ENCODE measurements around the gene RXFP2.
A peak's percentile ranks its signal among the peaks of the same experiment; 100 is the strongest.

RXFP2 gene

DNA sequence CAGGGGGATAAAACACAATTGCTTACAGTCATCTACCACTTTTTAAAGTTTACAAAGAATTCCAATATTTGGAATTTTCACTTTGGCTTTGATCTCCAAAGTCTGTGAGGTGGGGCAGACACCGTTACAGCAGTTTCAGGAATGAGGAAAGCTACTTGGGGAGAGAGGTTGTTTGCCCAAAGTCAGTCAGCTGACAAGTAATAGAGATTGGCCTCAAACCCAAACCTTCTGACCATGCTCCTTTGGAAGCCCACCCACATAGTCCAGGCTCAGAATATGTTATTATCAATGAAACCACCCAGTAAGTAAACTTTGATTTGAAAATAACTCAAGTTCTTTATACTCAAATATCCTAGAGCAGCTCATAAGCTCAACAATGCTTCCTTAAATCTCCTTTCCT lies 29.0 kb downstream of the RXFP2 start:
- DNase-seq (ENCODE audit: low read depth), result no peak

DNA sequence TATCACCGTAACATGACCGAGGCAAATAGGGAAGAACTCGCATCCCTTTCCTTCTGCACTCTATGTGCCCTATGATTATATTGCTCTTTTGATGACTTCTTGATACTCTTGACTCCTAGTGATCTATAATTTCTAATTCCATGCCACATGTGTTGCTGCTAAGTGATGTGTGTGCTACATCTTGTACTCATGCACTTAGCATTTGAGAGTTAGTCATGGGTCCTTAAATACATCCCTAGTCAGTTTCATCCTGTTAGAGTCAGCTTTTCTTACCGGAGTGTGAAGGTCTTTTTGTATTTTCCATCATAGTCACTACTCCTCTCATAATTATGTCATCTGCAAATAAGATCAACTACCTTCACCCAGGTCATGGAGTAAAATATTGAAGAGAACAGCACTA lies 30.2 kb downstream of the RXFP2 start:
- no peak for DNase-seq (ENCODE audit: low read depth)

DNA sequence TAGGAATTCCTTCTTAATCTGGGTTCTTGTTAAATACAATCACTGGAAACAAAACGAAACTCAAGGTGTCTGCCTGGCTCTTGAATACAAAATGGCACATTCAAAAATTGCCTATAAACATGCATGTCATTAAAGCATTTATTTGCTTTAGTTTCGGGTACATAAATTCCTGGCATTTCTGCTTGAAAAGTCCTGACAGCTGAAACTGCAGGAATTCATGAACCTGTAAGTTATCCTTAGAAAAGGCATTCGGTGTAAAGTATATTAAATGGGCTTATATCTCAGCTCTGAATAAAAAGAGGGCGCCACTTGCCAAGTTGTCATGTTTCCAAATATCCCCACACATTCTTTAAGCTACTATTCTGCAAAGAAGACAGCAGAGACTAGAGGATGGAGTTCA lies 32.9 kb downstream of the RXFP2 start:
- DNase-seq (ENCODE audit: low read depth), result no peak

DNA sequence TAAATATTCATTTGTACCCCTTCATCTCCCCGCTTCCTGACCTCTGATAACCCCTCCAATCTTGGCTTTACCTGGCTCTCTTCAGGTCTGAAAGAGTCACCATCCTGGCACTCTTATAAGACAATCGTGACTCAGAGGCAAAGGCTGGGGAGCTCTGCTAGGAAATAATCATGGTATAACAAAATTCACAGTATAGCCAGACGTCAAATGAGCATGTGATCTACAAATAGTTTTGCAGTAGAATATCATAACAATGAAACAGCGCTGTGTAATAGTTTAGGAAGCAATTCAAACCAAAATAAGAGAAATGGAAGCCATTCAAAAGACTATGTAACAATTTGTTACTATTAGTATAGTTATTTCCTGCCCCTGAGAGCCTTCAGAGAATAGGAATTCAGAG lies 34.2 kb downstream of the RXFP2 start:
- DNase-seq (ENCODE audit: low read depth), result no peak

DNA sequence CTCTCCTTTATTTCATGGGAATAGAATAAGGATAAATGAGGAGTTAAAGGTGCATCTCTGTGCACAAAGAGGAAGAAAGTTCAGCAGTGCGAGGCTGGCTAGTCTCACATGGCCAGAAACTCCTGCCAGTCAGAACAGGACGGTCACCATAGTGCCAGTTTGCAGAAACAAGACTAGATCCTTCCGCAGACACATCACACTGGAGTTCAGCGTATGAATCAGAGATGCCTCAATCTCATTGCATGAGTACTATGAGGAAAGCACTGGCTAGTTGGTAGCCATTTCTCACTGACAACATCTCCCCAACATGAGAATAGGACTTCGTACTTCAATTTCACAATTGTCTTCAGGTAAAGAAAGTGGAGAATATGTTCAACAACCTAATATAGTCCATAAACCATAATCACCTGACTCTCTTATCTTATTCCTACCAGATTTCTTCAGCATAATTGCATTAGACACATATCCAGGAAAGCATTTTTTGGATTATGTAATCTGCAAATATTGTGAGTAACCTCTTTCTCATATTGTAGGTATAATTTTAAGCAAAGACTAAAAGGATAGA lies 34.9 kb downstream of the RXFP2 start:
- no peak for DNase-seq (ENCODE audit: low read depth)

DNA sequence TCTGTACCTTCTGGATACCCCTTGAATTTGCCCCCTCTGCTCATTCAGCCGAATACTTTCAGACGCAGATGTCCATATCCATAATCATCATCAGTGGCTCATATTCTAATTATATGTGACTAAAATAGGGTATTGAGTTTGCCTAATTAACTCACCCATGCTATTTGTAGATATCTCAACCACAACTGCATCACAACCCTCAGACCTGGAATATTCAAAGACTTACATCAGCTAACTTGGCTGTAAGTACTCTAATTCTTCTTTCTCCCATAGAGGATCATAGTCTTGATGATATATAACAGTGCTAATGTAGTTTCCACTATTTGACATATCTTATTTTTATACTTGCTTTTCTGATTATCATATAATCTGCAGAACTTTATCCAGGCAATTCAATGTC lies 35.8 kb downstream of the RXFP2 start:
- no peak for DNase-seq (ENCODE audit: low read depth)

DNA sequence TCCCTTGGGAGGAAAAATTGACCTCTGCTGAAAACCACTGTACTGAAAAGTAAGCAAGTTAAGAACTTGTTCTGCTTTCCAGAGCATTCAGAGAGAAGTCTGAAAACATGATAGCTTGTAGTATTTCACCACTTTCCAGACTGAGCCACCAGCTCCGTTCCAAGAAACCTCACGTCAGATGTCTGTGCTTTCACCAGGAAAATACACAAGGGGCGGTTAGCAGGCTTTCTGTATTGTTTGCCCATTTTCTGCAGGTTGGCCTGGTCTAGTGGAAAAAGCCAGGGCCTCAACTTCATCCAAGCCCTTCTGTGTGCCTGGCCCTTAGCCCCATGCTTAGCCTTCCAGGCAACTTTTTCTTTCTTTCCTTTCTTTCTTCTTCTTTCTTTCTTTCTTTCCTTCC lies 36.4 kb downstream of the RXFP2 start:
- DNase-seq (ENCODE audit: low read depth), result no peak

DNA sequence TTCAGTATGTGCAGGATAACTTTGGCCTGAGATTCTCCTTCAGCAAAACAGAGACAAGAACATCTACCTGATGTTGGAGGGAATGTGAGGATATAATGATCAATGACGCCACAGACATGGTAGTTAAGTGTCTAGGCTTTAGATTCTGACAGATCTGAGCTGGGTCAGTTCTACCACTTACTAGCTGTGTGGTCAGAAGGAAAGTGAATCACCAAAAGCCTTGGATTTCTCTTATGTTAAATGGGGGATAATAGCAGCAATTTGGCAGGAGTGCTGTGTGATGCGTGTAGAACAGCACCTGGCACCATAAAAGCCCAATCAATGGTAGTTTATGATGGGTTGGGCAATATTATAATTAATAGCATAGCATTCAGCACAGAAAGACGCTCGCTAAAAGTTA lies 41.7 kb downstream of the RXFP2 start:
- DNase-seq (ENCODE audit: low read depth), result no peak

DNA sequence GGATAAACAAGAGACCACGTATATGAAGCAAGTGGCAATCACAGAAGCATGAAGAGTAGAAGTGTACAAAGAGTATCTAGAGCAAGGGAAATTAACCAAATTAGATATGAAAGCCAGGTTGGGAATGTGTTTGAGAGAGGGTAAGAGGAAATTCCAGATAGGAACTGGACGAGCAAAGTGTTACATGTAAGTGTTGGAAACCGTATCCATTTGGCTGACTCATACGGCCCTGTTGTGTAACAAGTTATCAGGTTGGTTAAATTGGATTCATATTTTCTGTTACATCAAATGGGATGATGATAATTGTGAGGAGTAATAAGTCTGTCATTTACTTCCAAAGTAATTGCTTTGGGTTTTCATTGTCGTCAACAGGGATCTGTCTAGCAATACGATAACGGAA lies 46.7 kb downstream of the RXFP2 start:
- no peak for DNase-seq (ENCODE audit: low read depth)

DNA sequence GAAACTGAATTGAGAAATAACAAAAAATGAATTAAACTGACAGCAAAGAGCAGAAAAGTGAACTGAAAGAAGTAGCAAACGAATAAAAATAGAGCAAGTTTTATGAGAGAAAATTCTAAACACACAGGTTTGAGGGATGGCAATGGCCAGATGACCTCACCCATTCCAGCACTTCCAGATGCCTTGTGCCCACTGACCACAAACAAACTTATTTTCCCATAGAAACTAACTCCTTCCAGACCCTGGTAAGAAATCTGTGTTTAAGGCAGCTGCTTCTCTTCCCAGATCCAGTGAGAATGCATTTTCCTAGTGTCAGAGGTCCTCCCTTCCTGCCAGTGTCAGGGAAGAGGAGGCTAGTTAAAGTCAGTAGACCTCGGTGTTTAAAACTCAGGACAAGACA lies 51.7 kb downstream of the RXFP2 start:
- peak; percentile 54 for DNase-seq (ENCODE audit: low read depth)

DNA sequence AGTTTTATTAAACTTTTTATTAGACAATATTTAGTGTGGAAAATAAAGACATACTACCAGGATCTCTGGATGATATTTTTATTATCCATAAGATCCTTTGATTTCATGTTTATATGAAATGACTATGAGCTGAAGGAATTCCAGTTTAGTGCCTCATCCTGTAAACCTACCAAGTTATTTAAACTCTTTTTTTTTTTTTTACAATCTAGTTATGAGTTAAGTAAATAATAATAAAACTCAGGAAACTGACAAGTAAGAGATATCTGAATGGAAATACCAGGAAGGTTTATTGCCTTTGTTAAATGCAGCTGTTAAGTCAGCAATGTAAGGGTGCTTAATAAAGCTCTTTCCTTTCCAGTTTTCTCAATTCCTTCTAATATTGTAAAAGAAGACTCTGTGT lies 53.9 kb downstream of the RXFP2 start:
- DNase-seq (ENCODE audit: low read depth), result peak; percentile 43

DNA sequence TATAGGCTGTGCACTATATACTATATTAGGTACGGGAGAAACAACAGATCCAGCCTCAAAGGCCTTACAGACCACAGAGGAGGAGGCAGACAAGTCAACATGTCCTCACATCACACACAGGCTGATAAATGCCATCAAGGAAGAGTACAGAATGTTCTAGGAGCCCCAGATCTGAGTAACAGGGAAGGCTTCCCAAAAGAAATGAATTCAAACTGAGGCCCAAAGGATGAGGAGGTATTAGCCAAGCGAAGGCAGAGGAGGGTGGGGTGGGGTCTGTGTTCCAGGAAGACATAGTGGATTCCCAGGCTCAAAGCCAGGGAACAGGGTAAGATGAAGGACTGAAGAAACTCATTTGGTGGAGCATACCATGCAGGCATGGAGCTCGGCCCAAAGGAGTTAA lies 55.1 kb downstream of the RXFP2 start:
- no peak for DNase-seq (ENCODE audit: low read depth)

DNA sequence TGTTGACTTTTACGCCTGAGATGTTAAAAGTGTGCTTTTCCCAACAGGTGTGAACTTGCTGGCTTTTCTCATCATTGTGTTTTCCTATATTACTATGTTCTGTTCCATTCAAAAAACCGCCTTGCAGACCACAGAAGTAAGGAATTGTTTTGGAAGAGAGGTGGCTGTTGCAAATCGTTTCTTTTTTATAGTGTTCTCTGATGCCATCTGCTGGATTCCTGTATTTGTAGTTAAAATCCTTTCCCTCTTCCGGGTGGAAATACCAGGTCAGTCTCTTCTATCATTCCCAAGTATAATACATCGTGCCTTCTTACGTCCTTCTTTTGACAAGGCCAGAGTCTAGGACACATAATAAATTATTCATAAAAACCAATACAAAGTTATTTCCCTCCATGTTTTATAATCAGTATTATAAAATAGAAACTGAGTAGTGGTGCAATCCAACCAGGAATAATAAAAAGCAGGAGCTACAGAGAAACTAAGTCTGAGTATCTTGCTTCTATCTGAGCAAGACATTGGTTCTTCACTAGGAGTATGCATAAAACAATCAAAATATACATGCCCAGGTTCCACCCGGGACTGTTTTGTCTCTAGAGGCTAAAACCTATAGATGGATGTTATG lies 57.9 kb downstream of the RXFP2 start:
- no peak for DNase-seq (ENCODE audit: low read depth)

DNA sequence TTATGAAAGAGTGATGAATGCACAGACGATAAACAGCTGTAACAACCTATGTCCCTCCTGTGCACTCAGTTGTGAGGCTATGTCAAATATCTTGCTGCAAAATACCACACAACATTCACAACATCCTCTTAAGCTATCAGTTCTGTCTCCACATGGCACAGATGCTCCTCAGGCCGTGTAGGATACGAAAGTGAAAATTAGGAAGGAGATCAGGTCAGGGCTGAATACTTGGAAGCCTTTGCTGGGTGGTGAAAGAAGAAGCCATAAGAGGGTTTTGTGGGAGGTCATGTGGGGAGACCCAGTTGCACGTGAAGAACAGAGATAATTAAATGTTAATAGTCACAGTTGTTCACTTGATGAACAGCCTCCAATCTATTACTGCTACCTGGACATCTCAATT lies 58.9 kb downstream of the RXFP2 start:
- DNase-seq (ENCODE audit: low read depth), result no peak

DNA sequence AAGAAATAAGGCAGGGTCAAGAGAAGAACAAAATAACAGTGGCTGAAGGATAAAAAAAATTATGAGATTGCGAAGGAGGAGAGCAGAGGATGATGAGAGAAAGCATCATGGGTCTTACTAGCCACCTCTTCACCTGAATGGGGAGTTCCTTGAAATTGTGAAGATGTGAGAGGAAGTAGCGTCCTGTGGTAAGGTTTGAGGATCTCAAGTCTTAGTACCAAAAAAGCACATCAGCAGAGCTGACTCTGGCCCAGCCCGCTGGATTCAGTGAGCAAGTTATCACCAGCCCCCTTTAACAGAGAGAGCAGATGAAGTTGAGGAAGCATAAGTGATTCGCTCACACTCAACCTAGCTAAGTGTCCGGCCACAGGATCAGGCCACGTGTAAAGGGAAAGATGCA lies 61.8 kb downstream of the RXFP2 start:
- DNase-seq (ENCODE audit: low read depth), result no peak

DNA sequence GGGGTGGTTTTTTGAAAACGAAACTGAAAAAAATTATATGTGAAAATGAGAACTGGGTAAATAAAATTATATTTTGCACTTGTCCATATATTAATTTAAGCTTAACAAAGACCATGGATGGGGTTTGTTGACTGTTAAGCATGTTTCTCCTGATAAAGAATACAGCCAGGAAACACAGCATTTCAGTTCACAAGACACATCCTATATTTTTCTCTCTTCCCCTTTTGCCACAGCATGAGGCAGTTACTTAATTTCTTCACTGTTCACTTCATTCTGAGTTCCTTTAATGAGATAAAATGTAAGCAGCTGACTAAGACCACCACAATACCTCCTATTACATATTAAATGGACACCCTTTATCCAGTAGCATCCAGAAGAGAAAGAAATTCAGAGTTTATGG lies 64.0 kb downstream of the RXFP2 start:
- no peak for DNase-seq (ENCODE audit: low read depth)

DNA sequence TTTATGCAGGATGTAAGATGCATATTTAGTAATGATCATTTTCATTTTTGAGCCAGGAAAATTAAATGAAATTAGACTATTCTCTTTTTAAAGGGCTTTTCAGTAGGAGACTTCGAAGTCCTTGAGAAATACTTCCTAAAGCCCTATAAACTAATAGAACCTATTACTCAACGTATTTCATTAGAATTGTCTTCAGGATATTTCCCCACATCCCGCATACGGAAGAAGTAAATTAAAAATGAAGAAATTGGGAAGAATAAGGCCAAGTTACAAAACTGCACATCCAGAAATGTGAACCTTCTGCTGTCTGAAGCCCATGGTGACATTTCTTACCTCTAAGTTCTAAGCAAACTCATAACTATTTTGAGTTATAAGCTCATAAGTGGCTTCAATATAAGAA lies 66.5 kb downstream of the RXFP2 start:
- no peak for DNase-seq (ENCODE audit: low read depth)

DNA sequence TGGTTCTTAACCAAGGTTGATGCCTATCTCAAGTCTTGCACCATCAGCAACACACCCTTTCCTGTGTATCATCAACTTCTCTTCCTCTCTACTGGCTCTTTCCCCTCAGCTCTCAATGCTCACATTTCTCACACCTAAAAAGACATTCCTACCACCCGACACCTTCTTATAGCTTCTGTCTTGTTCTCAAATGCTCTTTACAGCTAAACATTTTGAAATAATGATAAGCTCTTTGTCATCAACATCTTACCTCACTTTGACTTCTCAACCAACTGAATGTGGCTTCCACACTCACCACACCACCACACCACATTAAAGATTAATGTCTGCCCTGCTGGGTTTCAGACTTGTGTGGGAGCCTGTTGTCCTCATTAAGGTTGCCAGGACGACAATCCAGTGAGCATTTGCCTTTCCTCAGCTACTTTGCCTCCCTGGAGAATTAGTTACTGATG lies 67.8 kb downstream of the RXFP2 start:
- DNase-seq (ENCODE audit: low read depth), result no peak

DNA sequence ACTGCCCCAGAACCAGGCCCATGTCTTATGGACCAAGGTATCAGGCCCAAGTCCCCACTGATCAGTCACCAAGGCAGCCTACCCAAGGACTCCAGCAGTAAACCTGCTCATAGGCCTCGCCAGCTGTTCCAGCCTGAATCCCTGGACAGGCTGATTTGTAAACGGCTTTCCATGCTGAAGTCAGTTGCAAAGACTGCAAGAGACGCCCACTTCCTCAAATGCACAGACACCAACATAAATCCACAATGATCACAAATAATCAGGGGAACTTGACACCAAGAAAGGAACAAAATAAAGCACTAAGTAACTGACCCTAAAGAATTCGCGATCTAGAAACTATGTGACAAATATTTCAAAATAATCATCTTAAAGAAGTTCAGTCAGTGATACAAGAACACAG lies 75.2 kb downstream of the RXFP2 start:
- no peak for DNase-seq (ENCODE audit: low read depth)

DNA sequence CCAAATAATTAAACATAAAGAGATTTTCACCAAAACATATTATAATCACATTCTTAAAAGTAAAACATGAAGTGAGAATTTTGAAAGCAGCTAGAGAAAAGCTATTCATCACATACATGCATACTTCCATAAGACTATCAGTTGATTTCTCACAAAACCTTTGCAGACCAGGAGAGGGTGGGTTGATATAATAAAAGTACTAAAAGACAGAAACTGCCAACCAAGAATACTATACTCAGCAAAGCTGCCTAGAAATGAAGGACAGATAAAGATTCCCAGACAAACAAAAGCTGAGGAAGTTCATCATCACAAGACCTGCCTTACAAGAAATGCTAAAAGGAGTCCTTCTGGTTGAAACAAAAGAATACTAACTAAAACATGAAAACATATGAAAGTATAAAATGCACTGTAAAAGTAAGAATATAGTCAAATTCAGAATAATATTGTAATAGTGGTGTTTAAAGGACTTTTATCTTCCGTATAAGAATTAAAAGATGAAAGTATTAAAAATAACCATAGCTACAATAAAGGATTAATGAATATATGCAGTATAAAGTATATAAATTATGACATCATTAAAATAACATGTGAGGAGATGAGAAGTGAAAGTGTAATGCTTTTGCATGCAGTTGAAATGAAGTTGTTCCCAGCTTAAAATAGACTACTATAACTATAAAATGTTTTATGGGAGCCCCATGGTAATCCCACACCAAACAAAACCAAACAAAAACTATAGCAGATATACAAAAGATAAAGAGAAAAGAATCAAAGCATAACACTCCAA lies 76.2 kb downstream of the RXFP2 start:
- DNase-seq (ENCODE audit: low read depth), result no peak

DNA sequence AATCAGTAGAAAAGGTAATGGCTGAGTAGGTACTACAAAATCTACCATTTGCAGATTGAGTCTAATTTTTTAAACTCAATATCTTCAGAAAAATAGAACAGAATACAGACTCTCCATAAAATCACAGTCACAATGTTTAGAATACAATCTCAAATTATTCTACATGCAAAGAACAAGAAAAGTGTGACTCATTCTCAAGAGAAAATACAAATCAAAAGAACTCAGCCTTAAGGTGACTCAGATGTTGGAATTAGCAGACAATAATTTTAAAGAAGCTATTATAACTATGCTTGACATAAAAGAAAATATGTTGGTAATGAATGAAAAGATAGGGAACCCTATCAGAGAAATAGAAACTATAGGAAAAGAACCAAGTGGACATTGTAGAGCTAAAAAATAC lies 78.9 kb downstream of the RXFP2 start:
- DNase-seq (ENCODE audit: low read depth), result no peak

DNA sequence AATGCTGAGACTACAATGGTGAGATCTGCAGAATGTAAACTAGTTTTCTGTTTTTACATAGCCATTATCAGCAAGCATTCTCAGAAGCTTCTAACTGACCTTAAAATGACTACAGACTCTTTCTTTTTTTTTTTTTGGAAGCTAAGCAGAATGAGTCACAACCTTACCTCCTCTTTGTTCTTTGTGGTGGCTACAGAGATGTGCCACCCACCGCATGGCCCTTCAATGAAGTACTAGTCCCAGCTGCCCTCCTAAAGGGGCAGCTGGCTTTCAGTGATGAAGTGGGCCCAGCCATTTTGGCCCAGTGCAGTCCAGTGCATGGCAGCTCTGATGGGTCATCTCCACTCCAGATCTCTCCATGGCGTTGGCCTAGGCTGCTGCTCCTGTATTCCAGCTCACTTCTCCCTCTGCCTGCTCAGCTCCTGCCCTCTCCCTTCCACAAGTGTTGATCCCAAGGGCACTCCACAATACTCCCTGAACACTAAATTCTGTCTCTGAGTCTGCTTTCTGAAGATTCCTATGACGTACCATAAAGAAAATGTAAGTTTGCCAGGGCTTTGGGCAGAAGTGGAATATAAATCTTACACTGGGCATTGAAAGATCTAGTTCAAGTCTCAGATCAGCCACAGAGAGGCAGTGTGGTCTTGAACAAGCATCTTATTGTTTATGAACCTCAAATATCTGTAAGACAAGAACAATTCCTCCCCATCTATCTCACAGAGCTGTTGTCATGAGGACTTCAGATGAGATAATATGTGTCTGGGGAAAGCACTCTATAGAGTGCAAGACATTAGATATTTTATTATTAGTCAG lies 85.6 kb downstream of the RXFP2 start:
- DNase-seq (ENCODE audit: low read depth), result no peak

DNA sequence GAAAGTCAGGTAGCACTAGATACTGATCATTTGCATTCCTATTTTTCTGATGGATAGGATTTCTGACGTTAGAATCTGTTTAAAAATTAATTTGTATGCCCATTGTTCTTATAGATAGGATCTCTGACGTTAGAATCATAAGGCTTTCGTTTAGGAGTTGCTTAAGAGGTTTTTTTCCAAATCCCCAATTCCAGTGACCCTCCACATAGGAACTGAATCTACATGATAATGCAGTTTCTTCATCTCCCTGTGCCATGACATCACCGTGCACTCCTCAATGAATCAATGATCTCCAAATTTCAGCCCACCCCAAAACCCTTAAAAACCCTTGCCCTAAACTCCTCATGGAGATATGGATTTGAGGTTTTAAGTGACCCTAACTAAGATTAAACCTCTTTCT lies 87.2 kb downstream of the RXFP2 start:
- no peak for DNase-seq (ENCODE audit: low read depth)

Data from GM04504 (cell line).